GM13976 (cell line): ENCODE data around the gene HAGHL.
A peak's percentile ranks its signal among the peaks of the same experiment; 100 is the strongest.

Experiments used
- DNase-seq: peaks from one replicate; pipeline ENCODE4 v3.0.0; 2012; ENCODE audit warnings: low spot score
- CTCF ChIP-seq: IDR thresholded peaks from 2 replicates; pipeline ENCODE4 v1.5.1; 2012; ENCODE audit warnings: borderline replicate concordance, mild to moderate bottlenecking; ENCODE audit not compliant: insufficient read depth; ENCODE audit errors: extremely low read depth, missing control alignments, control extremely low read depth
- in situ Hi-C: fragments of 300-500 bp; cut with MboI; formaldehyde crosslinking; loops from one replicate; pipeline ENCODE4 v1.12.0; 2022; ENCODE audit warnings: low sequenced_read_pairs, mixed read lengths, inconsistent platforms; ENCODE audit not compliant: unreplicated experiment

The HAGHL gene

GRCh38 chr16:726438-727290 lies at the start of gene HAGHL, which contains the start of gene CCDC78:
Gene HAGHL (plus strand): TSS chr16:727106. CDS start chr16:727510, 404 bp downstream.
Gene CCDC78 (minus strand): TSS chr16:726443. CDS start chr16:726367, 76 bp downstream.
- in situ Hi-C loops: no loop called here
- peak; percentile 85 for DNase-seq

GRCh38 chr16:677316-678190 lies 49.4 kb upstream of the HAGHL start:
- no peak for DNase-seq
- TF ChIP-seq CTCF: no peak
- in situ Hi-C loops: no loop called here

More at GRCh38 chr16:726438-727290, at the start of gene HAGHL, which contains the start of gene CCDC78:
- TF ChIP-seq CTCF: no peak

- in situ Hi-C loops: no loop called here
- TF ChIP-seq CTCF: no peak
- no peak for DNase-seq
Observed at GRCh38 chr16:678209-678857, 48.6 kb upstream of the HAGHL start.

GRCh38 chr16:678858-679813 lies 47.8 kb upstream of the HAGHL start:
- in situ Hi-C loops: no loop called here
- peak; percentile 64 for DNase-seq
- no peak for TF ChIP-seq CTCF

- peak; percentile 89 for DNase-seq
- in situ Hi-C loops: no loop called here
- no peak for TF ChIP-seq CTCF
Observed at GRCh38 chr16:679814-680624, 46.9 kb upstream of the HAGHL start, which contains the start of gene STUB1. Gene STUB1 (plus strand): TSS chr16:680410. CDS start chr16:680526, 116 bp downstream.
